AG09309 (cell line): ENCODE results near the gene CEP76.
"Not testable (repeated sequence)": the region's sequence is repeated elsewhere in the genome, so short reads cannot be mapped to it uniquely, and the experiment has no call there.

Source experiments
- DNase-seq: peaks from one replicate; pipeline ENCODE4 v3.0.0-alpha.2; 2010; ENCODE audit warnings: low read depth
- H3K4me3 ChIP-seq: 2 replicates; pipeline ENCODE4 v1.5.1; 2011; ENCODE audit warnings: mild to moderate bottlenecking, low read depth, low read length, moderate library complexity; ENCODE audit not compliant: control insufficient read depth
- TF ChIP-seq, protein P1 (sequence below): IDR thresholded peaks from 2 replicates; pipeline ENCODE4 v1.5.1; 2011; ENCODE audit warnings: mild to moderate bottlenecking, low read depth, low read length, inconsistent platforms; ENCODE audit not compliant: insufficient read depth, control insufficient read depth; ENCODE audit errors: missing control alignments

CEP76 gene

DNA sequence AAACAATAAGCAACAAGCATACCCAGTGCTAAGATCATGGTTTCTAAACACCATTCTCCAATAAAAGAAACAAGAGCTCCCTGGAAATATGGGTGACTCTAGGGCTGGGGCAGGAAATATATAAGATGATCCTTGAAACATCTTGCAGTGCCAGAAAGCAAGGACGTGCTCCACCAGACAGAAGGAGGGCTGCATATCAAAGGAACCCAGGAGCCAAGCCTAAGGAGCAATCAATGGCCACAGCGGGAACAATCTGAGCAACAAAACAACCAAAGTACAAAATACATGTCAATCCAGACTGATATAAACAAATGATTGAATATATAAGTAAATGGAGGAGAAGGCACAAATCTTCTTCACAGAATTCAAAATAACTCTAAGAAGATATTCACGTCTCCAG, 54.8 kb downstream of the CEP76 start:
- DNase-seq: no peak
- no peak overlapping the region for H3K4me3 ChIP-seq
- TF ChIP-seq, protein P1, sequence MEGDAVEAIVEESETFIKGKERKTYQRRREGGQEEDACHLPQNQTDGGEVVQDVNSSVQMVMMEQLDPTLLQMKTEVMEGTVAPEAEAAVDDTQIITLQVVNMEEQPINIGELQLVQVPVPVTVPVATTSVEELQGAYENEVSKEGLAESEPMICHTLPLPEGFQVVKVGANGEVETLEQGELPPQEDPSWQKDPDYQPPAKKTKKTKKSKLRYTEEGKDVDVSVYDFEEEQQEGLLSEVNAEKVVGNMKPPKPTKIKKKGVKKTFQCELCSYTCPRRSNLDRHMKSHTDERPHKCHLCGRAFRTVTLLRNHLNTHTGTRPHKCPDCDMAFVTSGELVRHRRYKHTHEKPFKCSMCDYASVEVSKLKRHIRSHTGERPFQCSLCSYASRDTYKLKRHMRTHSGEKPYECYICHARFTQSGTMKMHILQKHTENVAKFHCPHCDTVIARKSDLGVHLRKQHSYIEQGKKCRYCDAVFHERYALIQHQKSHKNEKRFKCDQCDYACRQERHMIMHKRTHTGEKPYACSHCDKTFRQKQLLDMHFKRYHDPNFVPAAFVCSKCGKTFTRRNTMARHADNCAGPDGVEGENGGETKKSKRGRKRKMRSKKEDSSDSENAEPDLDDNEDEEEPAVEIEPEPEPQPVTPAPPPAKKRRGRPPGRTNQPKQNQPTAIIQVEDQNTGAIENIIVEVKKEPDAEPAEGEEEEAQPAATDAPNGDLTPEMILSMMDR: no peak

DNA sequence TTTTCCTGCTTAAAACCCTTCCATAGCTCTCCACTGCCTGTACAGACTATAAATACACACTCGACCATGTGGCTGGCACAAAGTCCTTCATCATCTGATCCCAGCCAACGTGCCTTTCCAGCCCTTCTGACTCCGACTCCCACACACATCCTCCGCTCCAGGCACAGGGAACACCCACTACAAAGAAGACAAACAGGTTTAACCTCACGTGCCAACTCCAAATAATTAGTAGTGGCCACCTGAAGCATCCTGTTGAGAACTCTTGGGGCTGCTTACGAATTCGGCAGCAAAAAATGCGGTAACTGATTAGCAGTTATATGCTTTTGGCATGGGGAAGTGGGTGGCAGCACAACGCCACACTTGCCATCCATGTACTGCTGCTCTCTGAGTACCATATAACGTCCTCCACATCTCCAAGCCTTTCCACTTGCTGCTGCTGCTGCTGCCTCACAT, 56.7 kb downstream of the CEP76 start:
- DNase-seq: no peak
- TF ChIP-seq, protein P1: no peak
- no peak overlapping the region for H3K4me3 ChIP-seq

DNA sequence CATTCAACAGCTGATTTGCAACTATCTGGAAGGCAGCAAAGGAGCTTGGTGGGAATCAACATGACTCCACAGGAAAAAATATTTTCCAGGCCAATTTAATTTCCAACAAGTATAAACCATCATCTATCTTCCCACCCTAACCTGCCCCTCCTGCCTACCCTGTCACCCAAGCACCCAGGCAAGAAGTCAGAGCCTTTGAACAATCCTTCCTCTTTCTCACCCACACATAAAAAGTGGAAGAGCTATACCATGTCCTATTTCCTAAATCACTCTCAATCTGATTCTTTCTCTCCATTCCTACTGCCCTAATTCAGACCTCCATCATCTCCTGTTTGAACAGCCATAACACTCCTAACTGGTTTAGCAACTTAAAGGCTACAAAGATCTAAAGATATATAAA, 57.3 kb downstream of the CEP76 start:
- TF ChIP-seq, protein P1: no peak
- H3K4me3 ChIP-seq: no peak overlapping the region
- no peak for DNase-seq

DNA sequence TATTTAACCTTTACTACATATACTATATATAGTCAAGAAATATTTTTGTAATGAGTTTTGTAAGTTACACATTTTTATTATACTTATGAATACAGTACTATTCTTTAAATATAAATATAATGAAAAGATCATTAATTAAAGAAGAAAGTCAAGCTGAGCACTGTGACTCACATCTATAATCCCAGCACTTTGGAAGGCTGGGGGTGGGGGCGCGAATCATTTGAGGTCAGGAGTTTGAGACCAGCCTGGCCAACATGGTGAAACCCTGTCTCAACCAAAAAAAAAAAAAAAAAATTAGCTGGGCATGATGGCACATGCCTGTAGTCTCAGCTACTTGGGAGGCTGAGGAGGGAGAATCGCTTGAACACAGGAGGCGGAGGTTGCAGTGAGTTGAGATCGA, 58.8 kb downstream of the CEP76 start:
- H3K4me3 ChIP-seq, DNase-seq: not testable (repeated sequence)

DNA sequence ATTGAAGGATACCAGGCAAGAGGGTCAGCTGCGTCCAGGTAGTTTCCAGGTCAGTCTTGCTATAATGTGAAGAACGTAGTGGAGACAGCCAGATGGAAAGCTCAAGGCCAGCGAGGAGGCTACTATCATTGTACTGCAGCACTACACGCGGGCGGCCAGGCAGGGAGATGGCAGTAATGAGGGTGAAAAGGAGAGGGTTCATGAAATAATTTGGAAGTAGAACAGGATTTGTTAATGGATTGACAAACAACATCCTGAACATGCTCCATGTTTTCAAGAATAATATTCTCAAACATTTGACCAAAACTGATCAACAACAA, 61.7 kb downstream of the CEP76 start:
- no peak for DNase-seq
- no peak overlapping the region for H3K4me3 ChIP-seq
- TF ChIP-seq, protein P1: no peak

DNA sequence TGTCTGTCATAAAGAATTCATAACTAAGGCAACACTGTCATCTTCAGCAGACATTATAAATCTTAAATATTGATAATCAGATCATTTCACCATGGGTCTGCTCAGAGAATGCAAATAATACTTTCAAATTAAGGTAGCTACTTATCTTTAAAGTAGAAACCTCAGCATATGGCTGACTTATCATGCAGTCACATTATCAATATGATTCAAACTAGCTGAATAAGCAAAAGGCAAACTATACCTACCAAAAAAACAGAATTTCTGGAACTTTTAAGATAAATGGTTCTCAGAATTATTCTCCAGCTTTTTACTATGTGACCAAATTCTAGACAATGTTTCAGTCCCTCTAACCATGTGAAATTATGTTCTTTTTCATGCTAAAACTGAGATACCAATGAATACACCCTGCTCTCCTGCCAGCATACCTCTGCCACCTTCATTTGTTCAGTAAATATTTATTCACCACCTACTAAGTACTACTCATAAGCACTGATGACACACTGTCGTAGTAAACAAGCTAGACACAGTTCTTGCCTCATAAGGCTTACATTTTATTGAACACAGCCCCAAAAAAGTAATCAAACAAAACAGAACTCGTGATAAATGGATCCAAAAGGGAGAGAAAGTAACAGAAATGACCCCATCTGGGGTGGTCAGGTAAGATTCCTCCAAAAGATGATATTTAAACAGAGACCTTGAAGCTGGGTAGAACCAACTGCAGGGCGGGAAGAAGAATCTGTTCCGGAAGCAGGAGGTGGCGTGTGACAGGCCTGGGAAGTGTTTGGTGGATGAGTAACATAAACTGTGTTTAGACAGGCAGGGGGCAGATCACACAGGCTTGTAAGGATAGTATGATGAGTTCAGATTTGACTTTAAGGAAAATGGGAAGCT, 62.3 kb downstream of the CEP76 start:
- H3K4me3 ChIP-seq: no peak overlapping the region
- TF ChIP-seq, protein P1: no peak
- no peak for DNase-seq

DNA sequence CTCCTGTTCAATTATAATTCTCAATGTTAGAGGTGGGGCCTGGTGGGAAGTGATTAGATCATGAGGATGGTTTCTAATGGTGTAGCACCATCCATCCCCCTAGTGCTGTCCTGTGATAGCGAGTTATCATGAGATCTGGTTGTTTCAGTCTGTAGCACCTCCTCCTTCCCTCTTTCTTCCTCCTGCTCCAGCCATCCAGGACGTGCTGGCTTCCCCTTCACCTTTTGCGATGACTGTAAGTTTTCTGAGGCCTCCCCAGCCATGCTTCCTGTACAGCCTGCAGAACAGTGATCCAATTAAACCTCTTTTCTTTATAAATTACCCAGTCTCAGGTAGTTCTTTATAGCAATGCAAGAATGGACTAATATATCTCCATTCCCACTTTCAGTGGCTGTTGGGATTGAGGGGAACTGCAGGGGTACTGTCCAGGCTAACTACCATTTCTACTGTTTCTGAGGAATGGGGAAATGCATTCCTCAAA, 63.8 kb downstream of the CEP76 start:
- TF ChIP-seq, protein P1: no peak
- no peak for DNase-seq
- H3K4me3 ChIP-seq: no peak overlapping the region
